ENCODE measurements around the gene AIRE.
A peak's percentile ranks its signal among the peaks of the same experiment; 100 is the strongest.
"Not testable (repeated sequence)": the region's sequence is repeated elsewhere in the genome, so short reads cannot be mapped to it uniquely, and the experiment has no call there.

AIRE gene

DNA sequence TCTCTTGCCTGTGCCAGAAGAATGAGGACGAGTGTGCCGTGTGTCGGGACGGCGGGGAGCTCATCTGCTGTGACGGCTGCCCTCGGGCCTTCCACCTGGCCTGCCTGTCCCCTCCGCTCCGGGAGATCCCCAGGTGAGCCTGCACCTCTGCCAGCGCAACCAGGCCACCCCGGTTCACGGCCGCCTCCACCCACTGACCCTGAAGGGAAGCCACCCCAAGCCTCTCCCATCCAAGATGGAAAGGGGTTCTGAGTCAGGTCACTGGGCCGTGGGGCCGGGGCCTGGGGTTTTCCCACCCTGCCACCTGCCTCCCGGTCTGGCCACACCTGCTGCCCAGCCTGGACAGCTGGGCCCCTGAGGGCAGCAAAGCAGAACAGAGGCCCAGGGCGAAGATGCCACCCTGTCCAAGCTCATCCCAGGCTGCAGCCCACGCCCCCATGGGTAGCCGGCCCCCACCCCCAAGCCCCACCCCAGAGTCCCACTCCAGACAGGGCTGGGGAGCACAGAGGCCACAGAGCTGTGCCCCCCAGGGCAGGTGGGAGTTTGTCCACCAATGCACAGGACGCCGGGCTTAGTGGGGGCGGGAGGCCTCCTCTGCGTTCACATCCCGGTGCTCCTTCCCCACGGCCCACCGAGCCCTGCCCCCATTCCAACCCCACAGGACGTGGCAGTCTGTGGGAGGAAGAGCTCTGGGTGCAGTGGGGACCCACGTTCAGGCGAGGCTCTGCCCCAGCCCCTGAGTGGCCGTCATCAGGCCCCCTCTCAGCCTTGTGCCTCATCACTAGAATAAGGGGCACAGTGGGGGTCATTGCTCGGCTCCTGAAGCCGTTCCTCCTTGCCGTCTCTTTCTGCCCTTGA, 5.6 kb downstream of the AIRE start:
- FAIRE-seq (no peak), DNase-seq (ENCODE audit: low spot score) (no peak)

DNA sequence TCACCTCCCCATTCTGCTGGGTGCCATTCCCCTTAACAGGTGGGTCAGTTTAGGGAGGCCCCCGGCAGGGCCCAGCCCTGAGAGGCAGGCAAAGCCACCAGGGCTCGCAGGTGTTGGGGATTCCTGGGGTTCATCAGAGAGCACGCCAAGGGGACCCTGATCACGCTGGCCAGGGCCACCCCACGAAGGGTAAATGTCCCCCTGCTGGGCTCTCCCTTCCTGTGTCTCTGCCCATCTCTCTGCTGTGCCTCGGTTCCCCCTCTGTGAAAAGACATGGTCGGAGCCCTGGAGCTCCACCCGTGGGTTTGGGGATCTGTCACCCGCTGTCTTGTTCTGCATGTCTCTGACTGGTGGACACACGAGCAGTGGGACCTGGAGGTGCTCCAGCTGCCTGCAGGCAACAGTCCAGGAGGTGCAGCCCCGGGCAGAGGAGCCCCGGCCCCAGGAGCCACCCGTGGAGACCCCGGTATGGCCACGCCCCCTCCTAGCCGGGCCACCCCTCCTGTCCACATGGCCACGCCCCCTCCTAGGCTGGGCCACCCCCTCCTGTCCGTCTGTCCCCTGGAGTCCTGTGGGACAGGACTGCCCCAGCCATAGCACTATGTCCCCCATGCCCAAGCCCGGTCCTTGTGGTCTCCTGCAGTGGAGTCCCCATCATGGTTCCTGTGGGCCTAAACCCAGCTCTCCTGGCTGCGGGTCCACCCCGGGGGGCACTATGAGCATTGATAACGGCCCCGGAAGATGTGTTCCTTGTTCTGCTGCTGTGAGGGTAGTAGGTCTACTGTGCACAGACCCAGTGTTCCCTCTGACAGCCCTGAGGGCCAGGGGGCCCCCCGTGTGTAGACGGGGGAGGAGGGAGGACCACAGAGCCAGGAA, 6.5 kb downstream of the AIRE start:
- no peak for DNase-seq (ENCODE audit: low spot score)
- no peak for FAIRE-seq

DNA sequence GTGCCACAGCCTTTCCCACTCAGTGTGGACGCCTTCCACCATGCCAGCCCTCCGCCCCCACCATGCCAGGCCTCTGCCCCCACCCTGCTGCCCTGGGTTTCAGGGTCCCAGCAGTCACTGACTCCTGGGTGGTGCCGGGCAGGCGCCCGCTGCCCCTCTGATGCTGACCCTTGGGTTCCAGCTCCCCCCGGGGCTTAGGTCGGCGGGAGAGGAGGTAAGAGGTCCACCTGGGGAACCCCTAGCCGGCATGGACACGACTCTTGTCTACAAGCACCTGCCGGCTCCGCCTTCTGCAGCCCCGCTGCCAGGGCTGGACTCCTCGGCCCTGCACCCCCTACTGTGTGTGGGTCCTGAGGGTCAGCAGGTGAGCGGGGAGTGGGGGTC, 7.1 kb downstream of the AIRE start:
- DNase-seq (ENCODE audit: low spot score) (no peak), FAIRE-seq (no peak)

DNA sequence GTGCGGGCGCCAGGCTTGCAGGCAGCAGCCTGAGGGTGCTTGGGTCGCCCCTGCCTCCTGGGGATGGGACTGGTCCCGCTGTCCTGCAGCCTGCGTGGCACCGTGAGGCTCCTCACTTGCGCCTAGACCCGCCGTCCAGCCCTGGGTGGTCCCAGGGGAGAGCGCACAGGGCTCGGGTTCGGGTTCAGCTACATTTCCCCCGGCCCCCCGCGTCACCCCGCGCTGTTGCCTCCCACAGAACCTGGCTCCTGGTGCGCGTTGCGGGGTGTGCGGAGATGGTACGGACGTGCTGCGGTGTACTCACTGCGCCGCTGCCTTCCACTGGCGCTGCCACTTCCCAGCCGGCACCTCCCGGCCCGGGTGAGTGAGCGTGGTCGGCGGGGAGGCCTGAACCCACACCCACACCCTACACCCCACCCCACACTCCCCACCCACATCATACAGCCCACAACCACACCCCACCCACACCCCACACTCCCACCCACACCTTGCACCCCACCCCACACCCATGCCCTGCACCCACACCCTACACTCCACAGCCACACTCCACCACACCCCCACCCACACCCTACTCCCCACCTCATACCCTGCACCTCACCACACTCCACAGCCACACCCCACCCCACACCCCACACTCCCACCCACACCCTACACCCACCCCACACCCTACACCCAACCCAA, 8.0 kb downstream of the AIRE start:
- DNase-seq (ENCODE audit: low spot score) (no peak), FAIRE-seq (peak; percentile 13)

DNA sequence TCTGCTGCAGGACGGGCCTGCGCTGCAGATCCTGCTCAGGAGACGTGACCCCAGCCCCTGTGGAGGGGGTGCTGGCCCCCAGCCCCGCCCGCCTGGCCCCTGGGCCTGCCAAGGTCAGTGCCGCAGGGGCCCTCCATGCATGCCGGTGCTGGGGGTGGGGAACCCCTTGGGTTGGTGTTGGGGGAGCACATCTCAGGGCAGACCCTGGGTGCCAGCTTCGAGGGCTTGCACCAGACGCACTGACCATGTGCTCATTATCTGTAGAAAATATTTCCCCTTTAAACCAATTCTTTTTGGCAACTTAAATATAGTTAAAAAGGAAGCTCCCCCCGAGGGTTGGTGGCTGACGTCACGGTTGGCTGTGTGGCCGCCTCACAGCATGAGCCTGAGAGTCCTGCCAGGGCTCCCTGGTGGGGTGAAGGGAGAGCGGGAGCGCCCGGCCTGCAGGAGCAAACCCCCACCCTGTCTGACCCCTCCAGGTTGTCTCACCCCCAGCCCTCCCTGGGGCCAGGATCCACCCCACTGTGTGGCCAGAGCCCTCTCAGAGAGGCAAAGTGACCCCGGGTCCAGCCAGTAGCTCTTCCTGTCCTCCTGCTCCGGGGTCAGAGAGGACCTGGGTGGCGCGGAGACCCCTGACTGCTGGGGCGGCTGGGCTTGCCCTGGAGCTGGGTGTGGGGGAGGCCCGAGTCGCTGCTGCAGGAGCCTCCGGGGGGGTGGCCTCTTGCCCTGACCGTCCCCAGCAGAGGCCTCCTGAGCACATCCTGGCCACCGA, 8.9 kb downstream of the AIRE start:
- DNase-seq (ENCODE audit: low spot score): no peak
- FAIRE-seq: no peak

DNA sequence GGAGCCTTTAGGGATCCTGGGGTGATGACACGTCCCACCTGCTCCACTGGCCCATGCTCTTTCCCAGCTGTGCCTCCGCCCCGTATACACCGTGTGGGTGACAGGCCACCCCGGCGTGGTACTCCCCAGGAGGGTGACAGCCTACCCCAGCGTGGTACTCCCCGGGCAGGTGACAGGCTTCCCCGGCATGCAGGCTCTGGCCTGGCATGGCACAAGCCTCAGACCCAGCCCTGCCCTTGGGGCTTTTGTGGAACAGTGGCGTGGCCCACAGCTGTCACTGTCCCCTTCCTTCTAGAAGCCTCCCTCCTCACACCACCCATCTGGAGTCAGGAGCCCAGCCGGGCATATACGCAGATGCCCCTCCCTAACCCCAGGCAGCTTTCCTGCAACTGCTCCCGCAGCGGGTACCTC, 9.5 kb downstream of the AIRE start:
- FAIRE-seq: no peak

DNA sequence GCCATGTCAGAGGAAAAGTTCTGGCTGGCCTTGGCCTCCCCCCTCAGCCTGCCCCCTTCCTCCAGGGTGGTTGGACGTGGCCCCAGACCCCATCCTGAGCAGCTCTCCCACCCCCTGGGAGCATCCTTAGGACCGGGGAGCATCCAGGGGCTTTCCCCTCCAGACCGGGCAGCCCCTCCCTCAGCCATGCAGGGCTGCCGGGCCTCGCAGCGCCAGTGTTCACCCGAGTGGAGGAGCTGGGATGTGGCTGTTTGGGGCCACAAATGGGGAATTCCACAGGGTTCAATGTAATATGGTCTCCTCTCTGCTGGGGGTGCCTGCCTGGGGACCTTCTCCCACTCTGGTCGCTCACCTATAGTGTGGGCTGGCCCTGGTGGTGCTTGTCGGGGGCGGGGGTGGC, 10.0 kb downstream of the AIRE start:
- DNase-seq (ENCODE audit: low spot score): no peak
- no peak for FAIRE-seq

More for the DNA sequence above, 9.5 kb downstream of the AIRE start:
- no peak for DNase-seq (ENCODE audit: low spot score)

DNA sequence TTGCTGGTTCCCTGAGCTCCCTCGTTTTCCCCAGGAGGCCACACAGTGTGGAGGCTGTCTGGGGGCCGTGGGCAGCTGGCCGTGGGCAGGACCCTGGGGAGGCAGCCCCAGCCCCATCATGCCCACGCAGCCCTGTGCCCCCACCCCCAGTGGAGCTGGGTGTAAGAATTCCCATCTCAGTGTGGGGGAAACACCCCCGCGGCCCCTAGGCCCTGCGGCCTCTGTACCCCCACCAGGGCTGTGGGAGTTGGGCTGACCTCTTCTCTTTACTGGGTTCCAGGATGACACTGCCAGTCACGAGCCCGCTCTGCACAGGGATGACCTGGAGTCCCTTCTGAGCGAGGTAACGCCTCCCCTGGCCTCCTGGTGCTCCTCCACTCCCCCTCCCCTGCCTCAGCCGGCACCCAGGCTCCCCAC, 10.4 kb downstream of the AIRE start:
- DNase-seq (ENCODE audit: low spot score) (no peak), FAIRE-seq (no peak)

DNA sequence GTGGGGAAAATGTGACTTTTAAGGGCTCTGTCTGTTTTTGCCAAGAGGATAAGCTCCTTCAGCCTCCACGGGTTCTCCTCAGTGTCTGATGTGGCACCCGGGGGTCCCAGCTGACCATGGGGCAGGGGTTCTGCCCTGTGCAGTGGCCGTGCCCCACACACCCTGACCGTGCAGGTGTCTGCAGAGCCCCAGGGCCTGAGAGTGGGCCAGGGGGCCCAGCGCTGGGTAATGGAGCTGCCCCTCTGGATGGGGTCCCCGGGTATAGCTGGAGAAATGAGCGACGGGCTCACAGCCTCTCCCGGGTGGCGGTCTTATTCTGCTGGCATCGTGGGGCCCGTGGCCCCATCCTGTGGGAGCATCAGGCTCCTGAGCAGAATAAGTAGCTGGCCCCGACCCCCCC, 11.2 kb downstream of the AIRE start:
- no peak for DNase-seq (ENCODE audit: low spot score)
- no peak for FAIRE-seq

DNA sequence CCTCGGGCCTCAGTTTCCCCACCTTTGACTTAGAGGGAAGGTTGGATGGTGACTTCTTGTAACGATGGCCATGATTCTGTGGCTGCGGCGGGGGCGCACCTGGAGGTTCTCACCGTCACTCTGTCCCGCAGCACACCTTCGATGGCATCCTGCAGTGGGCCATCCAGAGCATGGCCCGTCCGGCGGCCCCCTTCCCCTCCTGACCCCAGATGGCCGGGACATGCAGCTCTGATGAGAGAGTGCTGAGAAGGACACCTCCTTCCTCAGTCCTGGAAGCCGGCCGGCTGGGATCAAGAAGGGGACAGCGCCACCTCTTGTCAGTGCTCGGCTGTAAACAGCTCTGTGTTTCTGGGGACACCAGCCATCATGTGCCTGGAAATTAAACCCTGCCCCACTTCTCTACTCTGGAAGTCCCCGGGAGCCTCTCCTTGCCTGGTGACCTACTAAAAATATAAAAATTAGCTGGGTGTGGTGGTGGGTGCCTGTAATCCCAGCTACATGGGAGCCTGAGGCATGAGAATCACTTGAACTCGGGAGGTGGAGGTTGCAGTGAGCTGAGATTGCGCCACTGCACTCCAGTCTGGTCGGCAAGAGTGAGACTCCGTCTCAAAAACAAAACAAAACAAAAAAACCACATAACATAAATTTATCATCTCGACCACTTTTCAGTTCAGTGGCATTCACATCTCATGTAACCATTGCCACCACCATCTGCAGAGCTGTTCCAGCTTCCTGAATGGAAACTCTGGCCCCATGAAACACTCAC, 12.0 kb downstream of the AIRE start:
- peak; percentile 83 for DNase-seq (ENCODE audit: low spot score)
- no peak for FAIRE-seq

DNA sequence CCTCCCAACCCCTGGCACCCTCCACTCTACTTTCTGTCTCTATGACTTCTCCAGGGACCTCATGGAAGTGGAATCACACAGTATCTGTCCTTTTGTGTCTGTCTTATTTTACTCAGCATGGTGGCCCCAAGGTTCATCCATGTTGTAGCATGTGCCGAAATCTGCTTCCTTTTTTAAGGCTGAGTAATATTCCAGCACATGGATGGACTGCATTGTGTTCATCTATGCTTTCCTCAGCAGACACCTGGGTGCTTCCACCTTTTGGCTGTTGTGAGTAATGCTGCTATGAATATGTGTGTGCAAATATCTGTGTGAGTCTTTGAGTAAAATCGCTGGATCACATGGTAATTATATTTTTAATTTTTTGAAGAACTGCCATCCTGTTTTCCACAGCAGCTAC, 12.6 kb downstream of the AIRE start:
- no peak for DNase-seq (ENCODE audit: low spot score)
- no peak for FAIRE-seq

DNA sequence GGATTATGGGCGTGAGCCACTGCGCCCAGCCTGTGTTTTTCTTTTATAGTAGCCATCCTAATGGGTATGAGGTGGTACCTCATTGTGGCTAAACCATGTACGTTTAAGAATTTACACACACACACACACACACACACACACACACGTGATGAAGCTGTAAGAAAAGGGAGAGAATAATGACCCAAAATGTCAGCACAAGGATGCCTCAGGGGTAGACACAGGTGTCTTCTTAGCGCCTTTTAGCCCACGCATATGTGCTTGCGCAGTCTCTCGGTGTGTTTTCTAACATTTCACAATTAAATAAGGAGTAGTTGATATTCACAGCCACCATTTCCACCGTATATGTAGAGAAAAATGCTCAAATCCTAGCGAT, 13.4 kb downstream of the AIRE start:
- DNase-seq (ENCODE audit: low spot score) (no peak), FAIRE-seq (no peak)

DNA sequence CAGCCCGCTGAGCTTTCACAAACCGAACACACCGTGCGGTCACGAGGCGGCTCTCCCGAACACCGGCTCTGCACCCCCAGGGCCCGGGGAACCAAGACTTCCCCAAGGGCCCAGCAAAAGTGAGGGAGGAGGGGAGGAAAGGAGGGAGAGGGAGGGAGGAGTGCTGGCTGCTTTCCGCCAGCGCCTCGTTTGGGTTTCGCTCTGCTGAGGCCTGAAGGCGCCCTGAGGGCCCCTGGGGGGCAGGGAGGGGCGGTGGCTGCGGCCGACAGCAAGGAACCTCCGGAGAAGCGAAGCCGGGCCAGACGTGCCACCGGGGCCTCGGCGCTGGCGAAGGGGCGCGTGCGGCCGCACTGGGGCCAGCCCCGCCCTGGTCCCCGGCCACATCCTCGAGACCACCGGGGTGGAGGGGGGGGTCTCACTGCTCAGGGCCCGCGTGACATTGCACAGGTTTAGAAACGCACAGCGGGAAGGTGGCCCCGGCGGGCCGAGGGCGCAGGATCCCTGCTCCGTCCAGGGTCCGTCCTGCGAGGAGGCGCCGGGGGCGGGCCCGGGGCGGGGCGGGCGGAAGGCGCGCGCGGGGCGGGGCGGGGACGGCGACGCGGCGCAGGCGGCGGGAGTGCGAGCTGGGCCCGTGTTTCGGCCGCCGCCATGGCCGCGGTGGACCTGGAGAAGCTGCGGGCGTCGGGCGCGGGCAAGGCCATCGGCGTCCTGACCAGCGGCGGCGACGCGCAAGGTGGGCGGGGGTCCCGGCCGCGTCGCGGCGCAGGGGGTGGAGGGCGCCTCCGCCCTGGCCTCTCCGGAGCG, 14.0 kb downstream of the AIRE start, which contains the start of gene PFKL:
PFKL (plus strand) TSS at position 596 of the 804 bp plus-strand sequence; CDS start at position 649, 53 bp downstream.
- DNase-seq (ENCODE audit: low spot score): peak; percentile 87
- FAIRE-seq: no peak

DNA sequence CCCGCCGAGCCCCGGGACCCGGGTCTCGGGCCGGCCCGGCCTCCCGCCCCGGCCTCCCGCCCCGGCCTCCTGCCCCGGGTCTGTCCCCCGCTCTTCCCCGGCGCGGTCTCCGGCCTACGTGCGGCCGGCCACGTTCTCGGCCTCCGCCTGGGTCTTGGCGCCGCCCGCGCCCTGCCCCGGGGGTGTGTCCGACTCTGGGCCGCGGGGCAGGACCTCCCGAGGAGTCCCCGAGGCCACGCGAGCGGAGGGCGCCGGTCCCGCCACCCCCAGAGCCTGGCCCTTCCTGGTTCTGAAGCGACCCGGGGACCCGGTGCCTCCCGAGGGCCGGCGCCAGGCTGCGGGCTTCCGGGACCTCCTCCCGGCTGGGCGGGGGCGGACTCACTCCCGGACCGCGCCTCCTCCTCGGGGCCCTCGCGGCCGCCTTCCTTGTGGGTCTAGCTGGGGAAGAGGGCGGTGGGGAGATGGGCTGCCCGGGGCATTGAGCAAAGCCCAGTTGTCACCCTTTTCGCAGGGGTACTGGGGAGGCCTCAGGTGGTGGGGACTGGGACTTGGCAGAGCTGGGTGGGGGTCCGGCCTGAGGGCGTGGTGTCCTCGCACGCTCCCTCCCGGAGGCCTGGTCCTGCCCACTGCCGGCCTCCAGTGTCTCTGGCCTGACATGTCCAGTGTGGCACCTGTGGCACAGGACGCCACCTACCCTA, 14.7 kb downstream of the AIRE start:
- peak; percentile 75 for DNase-seq (ENCODE audit: low spot score)
- FAIRE-seq: no peak

DNA sequence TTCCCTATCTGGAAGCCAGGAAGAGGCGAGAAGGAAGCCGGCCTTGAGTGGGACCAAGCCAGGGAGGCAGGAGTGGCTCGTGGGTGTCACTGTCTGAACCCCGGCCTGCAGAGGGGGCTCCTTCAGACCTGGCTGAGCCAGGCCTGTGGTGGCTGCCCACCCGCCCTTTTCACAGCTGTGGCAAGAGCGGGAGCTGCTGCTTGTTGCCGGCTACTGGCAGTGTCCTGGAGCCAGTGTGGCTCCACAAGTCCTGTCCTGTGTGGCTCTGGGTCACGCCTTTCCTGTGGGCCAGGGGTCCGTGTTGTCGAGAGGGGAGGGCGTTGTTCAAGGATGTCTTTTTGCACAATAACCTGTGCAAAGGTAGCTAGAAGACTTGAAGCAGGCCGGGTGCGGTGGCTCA, 15.5 kb downstream of the AIRE start:
- FAIRE-seq (no peak), DNase-seq (ENCODE audit: low spot score) (no peak)

DNA sequence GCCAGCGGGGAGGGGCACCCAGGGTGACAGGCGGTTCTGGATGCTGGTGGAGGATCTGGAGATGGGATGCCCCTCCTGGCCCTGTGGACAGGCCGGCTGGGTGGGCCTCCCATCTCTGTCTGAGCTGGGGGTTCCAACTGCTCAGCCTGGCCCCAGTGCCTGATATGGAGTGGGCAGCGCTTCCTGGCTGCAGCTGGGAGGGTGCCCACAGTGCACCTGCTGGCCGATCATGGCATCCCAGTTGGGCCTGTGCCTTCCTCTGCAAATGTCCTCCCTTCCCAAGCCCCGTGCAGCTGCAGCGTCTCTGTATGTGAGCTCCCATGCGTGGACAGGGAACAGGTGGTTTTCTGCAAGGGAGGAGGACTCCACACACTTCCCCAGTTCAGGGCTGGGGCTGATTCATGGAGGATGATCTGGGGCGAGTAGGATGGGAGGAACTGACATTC, 16.3 kb downstream of the AIRE start:
- DNase-seq (ENCODE audit: low spot score): no peak
- no peak for FAIRE-seq

DNA sequence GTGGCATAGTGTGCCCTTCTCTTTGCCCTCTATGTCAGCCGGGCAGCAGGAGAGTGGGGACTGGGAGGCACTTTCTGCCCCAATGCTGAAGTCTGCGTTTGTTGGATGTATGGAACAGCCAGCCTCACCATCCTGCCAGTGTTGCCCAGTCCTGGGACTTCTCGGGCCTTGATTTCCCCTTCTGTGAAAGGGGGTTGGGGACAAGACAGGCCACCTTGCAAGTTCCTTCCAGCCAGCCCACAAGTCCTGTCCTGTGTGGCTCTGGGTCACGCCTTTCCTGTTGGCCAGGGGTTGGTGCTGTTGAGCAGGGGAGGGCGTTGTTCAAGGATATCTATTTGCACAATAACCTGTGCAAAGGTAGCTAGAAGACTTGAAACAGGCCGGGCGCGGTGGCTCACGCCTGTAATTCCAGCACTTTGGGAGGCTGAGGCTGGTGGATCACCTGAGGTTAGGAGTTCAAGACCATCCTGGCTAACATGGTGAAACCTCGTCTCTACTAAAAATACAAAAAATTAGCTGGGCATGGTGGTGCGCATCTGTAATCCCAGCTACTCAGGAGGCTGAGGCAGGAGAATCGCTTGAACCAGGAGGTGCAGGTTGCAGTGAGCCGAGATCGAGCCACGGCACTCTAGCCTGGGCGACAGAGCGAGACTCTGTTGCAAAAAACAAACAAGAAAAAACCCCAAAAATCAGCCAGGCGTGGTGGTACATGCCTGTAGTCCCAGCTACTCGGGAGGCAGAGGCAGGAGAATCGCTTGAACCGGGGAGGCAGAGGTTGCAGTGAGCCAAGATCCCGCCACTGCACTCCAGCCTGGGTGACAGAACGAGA, 17.1 kb downstream of the AIRE start:
- not testable (repeated sequence) for FAIRE-seq

DNA sequence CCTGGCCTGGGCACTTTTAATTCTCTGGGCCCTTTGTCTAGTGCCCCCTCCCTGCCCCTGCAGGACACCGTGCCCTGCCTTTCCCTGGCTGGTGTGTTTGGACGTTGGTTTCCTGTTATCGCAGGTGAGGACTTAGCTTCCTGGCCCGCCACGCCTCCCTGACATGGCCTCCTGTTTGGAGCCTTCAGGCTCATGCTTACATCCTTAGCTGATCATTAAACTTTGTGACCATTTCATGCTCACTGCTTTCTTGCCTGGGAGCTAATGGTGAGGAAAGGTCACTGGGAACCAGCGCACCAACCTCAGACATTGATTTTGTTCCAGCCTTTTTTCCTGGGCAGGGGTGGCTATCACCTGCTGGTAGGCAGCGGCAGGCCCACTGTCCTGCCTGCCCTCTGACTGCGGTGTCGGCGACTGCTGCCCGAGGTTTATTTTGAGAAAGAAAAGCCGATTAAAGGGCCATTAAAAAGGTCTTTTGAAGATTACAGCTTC, 17.9 kb downstream of the AIRE start:
- DNase-seq (ENCODE audit: low spot score) (no peak), FAIRE-seq (no peak)

More for the DNA sequence above, 17.1 kb downstream of the AIRE start:
- not testable (repeated sequence) for DNase-seq (ENCODE audit: low spot score)
